ENCODE measurements around the gene JAK1.

The JAK1 gene

GRCh38 chr1:64909031-64909430 is 57.3 kb downstream of the JAK1 start:
- Histone ChIP-seq H3K56ac (ENCODE audit: low read length) (no peak overlapping the region), H2AK5ac (ENCODE audit: low read length) (no peak overlapping the region), H3K4me3 (ENCODE audit: low read length) (no peak overlapping the region), H3K9ac (ENCODE audit: low read length) (no peak overlapping the region), H3K79me2 (ENCODE audit: control insufficient read depth, insufficient read depth, low read length) (no peaks in the 10 kb centered on the region), H3K4me2 (ENCODE audit: low read length) (no peak overlapping the region), H3K27ac (ENCODE audit: low read depth, low read length) (no peak overlapping the region), H4K8ac (ENCODE audit: low read depth, low read length) (no peak overlapping the region), H2BK120ac (ENCODE audit: low read depth, low read length) (no peak overlapping the region), H2BK5ac (ENCODE audit: low read length) (no peak overlapping the region), H3K4ac (ENCODE audit: low read depth, low read length) (no peak overlapping the region), H3K27me3 (ENCODE audit: insufficient read depth, low read length, poor library complexity) (no peaks in the 10 kb centered on the region), H3K4me1 (ENCODE audit: control insufficient read depth, low read depth, low read length) (no peaks in the 10 kb centered on the region), H2BK15ac (replicated peaks; ENCODE audit: low read depth) (no peak overlapping the region), H3K36me3 (ENCODE audit: control insufficient read depth, insufficient read depth, low read length) (no peaks in the 10 kb centered on the region), H3K18ac (ENCODE audit: low read length) (no peak overlapping the region), H3K23ac (ENCODE audit: low read length) (no peak overlapping the region), H4K5ac (ENCODE audit: low read length) (no peak overlapping the region), H3K79me1 (ENCODE audit: low read length) (peaks cover 1% of the 10 kb centered on the region)
- no peak for DNase-seq
- WGBS (ENCODE audit: extremely low coverage, insufficient coverage, low lambda C conversion rate) = no CpG with 5 or more reads among the region's 7 CpGs

GRCh38 chr1:64908575-64908974 is 57.8 kb downstream of the JAK1 start:
- Histone ChIP-seq H3K23ac (ENCODE audit: low read length) (no peak overlapping the region), H3K79me2 (ENCODE audit: control insufficient read depth, insufficient read depth, low read length) (no peaks in the 10 kb centered on the region), H2AK5ac (ENCODE audit: low read length) (no peak overlapping the region), H2BK5ac (ENCODE audit: low read length) (no peak overlapping the region), H3K4me2 (ENCODE audit: low read length) (no peak overlapping the region), H3K27me3 (ENCODE audit: insufficient read depth, low read length, poor library complexity) (no peaks in the 10 kb centered on the region), H3K27ac (ENCODE audit: low read depth, low read length) (no peak overlapping the region), H3K18ac (ENCODE audit: low read length) (no peak overlapping the region), H3K79me1 (ENCODE audit: low read length) (peaks cover 1% of the 10 kb centered on the region), H4K5ac (ENCODE audit: low read length) (no peak overlapping the region), H2BK15ac (replicated peaks; ENCODE audit: low read depth) (no peak overlapping the region), H3K4me1 (ENCODE audit: control insufficient read depth, low read depth, low read length) (no peaks in the 10 kb centered on the region), H3K4me3 (ENCODE audit: low read length) (no peak overlapping the region), H3K9ac (ENCODE audit: low read length) (no peak overlapping the region), H3K56ac (ENCODE audit: low read length) (no peak overlapping the region), H2BK120ac (ENCODE audit: low read depth, low read length) (no peak overlapping the region), H3K36me3 (ENCODE audit: control insufficient read depth, insufficient read depth, low read length) (no peaks in the 10 kb centered on the region), H4K8ac (ENCODE audit: low read depth, low read length) (no peak overlapping the region), H3K4ac (ENCODE audit: low read depth, low read length) (no peak overlapping the region)
- DNase-seq = no peak
- no CpG with 5 or more reads among the region's 1 CpG for WGBS (ENCODE audit: extremely low coverage, insufficient coverage, low lambda C conversion rate)

GRCh38 chr1:64906447-64906846 is 59.9 kb downstream of the JAK1 start:
- no peak overlapping the region for H3K18ac ChIP-seq (ENCODE audit: low read length)
- H4K8ac ChIP-seq (ENCODE audit: low read depth, low read length) = no peak overlapping the region
- H3K36me3 ChIP-seq (ENCODE audit: control insufficient read depth, insufficient read depth, low read length) = no peaks in the 10 kb centered on the region
- peaks cover 1% of the 10 kb centered on the region for H3K79me1 ChIP-seq (ENCODE audit: low read length)
- no peak for DNase-seq
- no peak overlapping the region for H3K4me3 ChIP-seq (ENCODE audit: low read length)
- no peak overlapping the region for H3K23ac ChIP-seq (ENCODE audit: low read length)
- no peak overlapping the region for H3K56ac ChIP-seq (ENCODE audit: low read length)
- H2BK15ac ChIP-seq (replicated peaks; ENCODE audit: low read depth) = no peak overlapping the region
- H2BK120ac ChIP-seq (ENCODE audit: low read depth, low read length) = no peak overlapping the region
- H3K9ac ChIP-seq (ENCODE audit: low read length) = no peak overlapping the region
- H3K27ac ChIP-seq (ENCODE audit: low read depth, low read length) = no peak overlapping the region
- H3K4me2 ChIP-seq (ENCODE audit: low read length) = no peak overlapping the region
- H3K79me2 ChIP-seq (ENCODE audit: control insufficient read depth, insufficient read depth, low read length) = no peaks in the 10 kb centered on the region
- WGBS (ENCODE audit: extremely low coverage, insufficient coverage, low lambda C conversion rate) = 100% methylated on average over 3 of the region's 3 CpGs
- no peak overlapping the region for H2AK5ac ChIP-seq (ENCODE audit: low read length)
- no peak overlapping the region for H4K5ac ChIP-seq (ENCODE audit: low read length)
- H3K4me1 ChIP-seq (ENCODE audit: control insufficient read depth, low read depth, low read length) = no peaks in the 10 kb centered on the region
- no peak overlapping the region for H2BK5ac ChIP-seq (ENCODE audit: low read length)
- H3K4ac ChIP-seq (ENCODE audit: low read depth, low read length) = no peak overlapping the region
- H3K27me3 ChIP-seq (ENCODE audit: insufficient read depth, low read length, poor library complexity) = no peaks in the 10 kb centered on the region

GRCh38 chr1:64903593-64903992 is 62.8 kb downstream of the JAK1 start:
- no peak overlapping the region for H4K5ac ChIP-seq (ENCODE audit: low read length)
- peaks cover 1% of the 10 kb centered on the region for H3K79me1 ChIP-seq (ENCODE audit: low read length)
- H2AK5ac ChIP-seq (ENCODE audit: low read length) = no peak overlapping the region
- H3K79me2 ChIP-seq (ENCODE audit: control insufficient read depth, insufficient read depth, low read length) = no peaks in the 10 kb centered on the region
- H3K4me3 ChIP-seq (ENCODE audit: low read length) = no peak overlapping the region
- no peak overlapping the region for H3K4ac ChIP-seq (ENCODE audit: low read depth, low read length)
- no peak overlapping the region for H2BK15ac ChIP-seq (replicated peaks; ENCODE audit: low read depth)
- no peak overlapping the region for H2BK120ac ChIP-seq (ENCODE audit: low read depth, low read length)
- no peak overlapping the region for H3K9ac ChIP-seq (ENCODE audit: low read length)
- H2BK5ac ChIP-seq (ENCODE audit: low read length) = no peak overlapping the region
- DNase-seq = no peak
- WGBS (ENCODE audit: extremely low coverage, insufficient coverage, low lambda C conversion rate) = no CpG with 5 or more reads among the region's 1 CpG
- H3K27me3 ChIP-seq (ENCODE audit: insufficient read depth, low read length, poor library complexity) = no peaks in the 10 kb centered on the region
- no peak overlapping the region for H4K8ac ChIP-seq (ENCODE audit: low read depth, low read length)
- H3K56ac ChIP-seq (ENCODE audit: low read length) = no peak overlapping the region
- peaks cover 3% of the 10 kb centered on the region for H3K4me1 ChIP-seq (ENCODE audit: control insufficient read depth, low read depth, low read length)
- no peak overlapping the region for H3K27ac ChIP-seq (ENCODE audit: low read depth, low read length)
- H3K4me2 ChIP-seq (ENCODE audit: low read length) = no peak overlapping the region
- H3K18ac ChIP-seq (ENCODE audit: low read length) = no peak overlapping the region
- no peak overlapping the region for H3K23ac ChIP-seq (ENCODE audit: low read length)
- no peaks in the 10 kb centered on the region for H3K36me3 ChIP-seq (ENCODE audit: control insufficient read depth, insufficient read depth, low read length)

GRCh38 chr1:64901663-64902062 is 64.7 kb downstream of the JAK1 start:
- no CpG with 5 or more reads among the region's 2 CpGs for WGBS (ENCODE audit: extremely low coverage, insufficient coverage, low lambda C conversion rate)
- Histone ChIP-seq H3K79me2 (ENCODE audit: control insufficient read depth, insufficient read depth, low read length) (no peaks in the 10 kb centered on the region), H2BK5ac (ENCODE audit: low read length) (no peak overlapping the region), H3K18ac (ENCODE audit: low read length) (no peak overlapping the region), H3K4ac (ENCODE audit: low read depth, low read length) (no peak overlapping the region), H2BK15ac (replicated peaks; ENCODE audit: low read depth) (no peak overlapping the region), H3K4me1 (ENCODE audit: control insufficient read depth, low read depth, low read length) (peaks cover 8% of the 10 kb centered on the region), H3K36me3 (ENCODE audit: control insufficient read depth, insufficient read depth, low read length) (no peaks in the 10 kb centered on the region), H3K4me2 (ENCODE audit: low read length) (no peak overlapping the region), H3K4me3 (ENCODE audit: low read length) (no peak overlapping the region), H2BK120ac (ENCODE audit: low read depth, low read length) (no peak overlapping the region), H4K8ac (ENCODE audit: low read depth, low read length) (no peak overlapping the region), H3K9ac (ENCODE audit: low read length) (no peak overlapping the region), H3K56ac (ENCODE audit: low read length) (no peak overlapping the region), H4K5ac (ENCODE audit: low read length) (no peak overlapping the region), H3K27me3 (ENCODE audit: insufficient read depth, low read length, poor library complexity) (no peaks in the 10 kb centered on the region), H3K27ac (ENCODE audit: low read depth, low read length) (no peak overlapping the region), H3K23ac (ENCODE audit: low read length) (no peak overlapping the region), H3K79me1 (ENCODE audit: low read length) (peaks cover 1% of the 10 kb centered on the region), H2AK5ac (ENCODE audit: low read length) (no peak overlapping the region)
- DNase-seq = no peak

GRCh38 chr1:64900916-64901315 is 65.4 kb downstream of the JAK1 start:
- H2BK15ac ChIP-seq (replicated peaks; ENCODE audit: low read depth) = no peak overlapping the region
- no peak overlapping the region for H3K9ac ChIP-seq (ENCODE audit: low read length)
- no peak overlapping the region for H4K5ac ChIP-seq (ENCODE audit: low read length)
- peak; percentile 56 for DNase-seq
- H3K79me2 ChIP-seq (ENCODE audit: control insufficient read depth, insufficient read depth, low read length) = no peaks in the 10 kb centered on the region
- no peak overlapping the region for H3K4me3 ChIP-seq (ENCODE audit: low read length)
- WGBS (ENCODE audit: extremely low coverage, insufficient coverage, low lambda C conversion rate) = no CpG with 5 or more reads among the region's 2 CpGs
- H3K27me3 ChIP-seq (ENCODE audit: insufficient read depth, low read length, poor library complexity) = no peaks in the 10 kb centered on the region
- H3K36me3 ChIP-seq (ENCODE audit: control insufficient read depth, insufficient read depth, low read length) = no peaks in the 10 kb centered on the region
- H3K27ac ChIP-seq (ENCODE audit: low read depth, low read length) = no peak overlapping the region
- H3K23ac ChIP-seq (ENCODE audit: low read length) = no peak overlapping the region
- H3K18ac ChIP-seq (ENCODE audit: low read length) = peak overlapping the region; percentile 32
- no peak overlapping the region for H3K4me2 ChIP-seq (ENCODE audit: low read length)
- H2AK5ac ChIP-seq (ENCODE audit: low read length) = no peak overlapping the region
- H3K4ac ChIP-seq (ENCODE audit: low read depth, low read length) = no peak overlapping the region
- no peak overlapping the region for H2BK120ac ChIP-seq (ENCODE audit: low read depth, low read length)
- H4K8ac ChIP-seq (ENCODE audit: low read depth, low read length) = no peak overlapping the region
- no peak overlapping the region for H2BK5ac ChIP-seq (ENCODE audit: low read length)
- no peak overlapping the region for H3K56ac ChIP-seq (ENCODE audit: low read length)
- H3K4me1 ChIP-seq (ENCODE audit: control insufficient read depth, low read depth, low read length) = peaks cover 8% of the 10 kb centered on the region
- H3K79me1 ChIP-seq (ENCODE audit: low read length) = peaks cover 3% of the 10 kb centered on the region
